Sigmoid colon (tissue), 3 donors: ENCODE results near the gene RNASE2.
"Not testable (repeated sequence)": the region's sequence is repeated elsewhere in the genome, so short reads cannot be mapped to it uniquely, and the experiment has no call there.

Source experiments
- POLR2A ChIP-seq, 2 donors: fragments of 450-650 bp; IDR thresholded peaks; one replicate each; pipeline ENCODE4 v1.6.1; 2016; ENCODE audit warnings: antibody characterized with exemption in 2 of 2, mild to moderate bottlenecking in 2 of 2, moderate library complexity in 2 of 2
- TF ChIP-seq, protein P1 (sequence below), 4 experiments: fragments of 450-650 bp in 3 of 4; fragments of 200-600 bp in 1 of 4; IDR thresholded peaks; one replicate each; pipeline ENCODE4 v1.5.1; 2016 to 2019; ENCODE audit warnings: antibody characterized with exemption in 4 of 4, mild to moderate bottlenecking in 3 of 4, moderate library complexity in 2 of 4

DNA sequence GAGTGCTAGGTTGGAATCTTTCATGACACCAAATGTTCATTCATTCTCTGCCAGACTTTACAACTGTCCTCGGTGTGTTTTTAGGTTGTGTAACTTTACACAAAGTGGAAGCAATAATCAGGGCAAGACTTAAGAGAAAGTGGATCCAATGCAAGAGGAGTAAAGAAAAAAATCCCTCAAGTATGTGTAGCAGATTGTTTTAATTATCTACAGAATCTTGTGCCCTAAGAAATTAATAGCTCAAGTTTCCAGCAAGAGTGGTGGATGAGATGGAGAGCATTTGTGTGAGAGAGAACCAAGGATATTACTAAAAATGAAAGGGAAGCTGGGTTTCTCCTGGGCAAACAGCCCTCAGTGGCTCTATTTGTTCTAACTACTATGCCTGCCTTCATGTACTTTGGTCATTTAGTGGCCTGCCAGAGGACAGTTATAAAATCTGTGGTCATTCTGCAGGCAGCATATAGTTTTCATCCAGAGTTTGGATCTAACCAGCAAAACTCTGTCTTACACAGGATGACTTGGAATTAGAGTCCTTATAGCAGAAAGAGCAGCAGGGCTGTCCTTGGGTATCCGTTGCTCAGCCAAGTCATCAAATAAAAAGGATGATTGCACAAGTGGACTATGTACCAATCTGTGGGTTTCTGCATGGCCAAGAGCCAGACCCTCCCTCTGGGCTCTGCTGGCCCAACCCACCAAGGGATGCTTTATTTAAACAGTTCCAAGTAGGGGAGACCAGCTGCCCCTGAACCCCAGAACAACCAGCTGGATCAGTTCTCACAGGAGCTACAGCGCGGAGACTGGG, at the start of gene RNASE2:
- TF ChIP-seq, protein P1, sequence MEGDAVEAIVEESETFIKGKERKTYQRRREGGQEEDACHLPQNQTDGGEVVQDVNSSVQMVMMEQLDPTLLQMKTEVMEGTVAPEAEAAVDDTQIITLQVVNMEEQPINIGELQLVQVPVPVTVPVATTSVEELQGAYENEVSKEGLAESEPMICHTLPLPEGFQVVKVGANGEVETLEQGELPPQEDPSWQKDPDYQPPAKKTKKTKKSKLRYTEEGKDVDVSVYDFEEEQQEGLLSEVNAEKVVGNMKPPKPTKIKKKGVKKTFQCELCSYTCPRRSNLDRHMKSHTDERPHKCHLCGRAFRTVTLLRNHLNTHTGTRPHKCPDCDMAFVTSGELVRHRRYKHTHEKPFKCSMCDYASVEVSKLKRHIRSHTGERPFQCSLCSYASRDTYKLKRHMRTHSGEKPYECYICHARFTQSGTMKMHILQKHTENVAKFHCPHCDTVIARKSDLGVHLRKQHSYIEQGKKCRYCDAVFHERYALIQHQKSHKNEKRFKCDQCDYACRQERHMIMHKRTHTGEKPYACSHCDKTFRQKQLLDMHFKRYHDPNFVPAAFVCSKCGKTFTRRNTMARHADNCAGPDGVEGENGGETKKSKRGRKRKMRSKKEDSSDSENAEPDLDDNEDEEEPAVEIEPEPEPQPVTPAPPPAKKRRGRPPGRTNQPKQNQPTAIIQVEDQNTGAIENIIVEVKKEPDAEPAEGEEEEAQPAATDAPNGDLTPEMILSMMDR (IDR thresholded peaks at IDR 0.05) = not testable (repeated sequence)
- TF ChIP-seq POLR2A (IDR thresholded peaks at IDR 0.05) = not testable (repeated sequence)
